HepG2 (cell line): ENCODE results near the gene TEKT5. TPM values are rescaled to one million over a fixed set of nuclear protein-coding genes. Genes with fewer than 3 reads are reported as not detected.

Source experiments
- ATAC-seq: fragments of 200-7000 bp; cut with Tn5 transposase; 3 replicates; pipeline ENCODE4 v1.9.1; 2020; ENCODE audit warnings: mild to moderate bottlenecking, moderate library complexity
- BruUV-seq: library from RNA; stranded (reverse); fragments of 400-500 nt; replicated peaks from 2 replicates; lab custom pipeline; 2021; lab: Mats Ljungman, UMichigan
- CTCF ChIA-PET: fragments of 300-600 bp; formaldehyde crosslinking; extraction: SDS; loops from one replicate; lab custom pipeline; 2021; ENCODE audit warnings: low total read pairs, inconsistent platforms, low intra/inter-chr PET ratio; lab: Yijun Ruan, JAX
- POLR2A ChIA-PET: fragments of 350-600 bp; sonication (Branson Sonifier 250); formaldehyde crosslinking; loops from one replicate; lab custom pipeline; 2020; ENCODE audit warnings: antibody characterized with exemption, inconsistent platforms; lab: Yijun Ruan, JAX
- DNase-seq: peaks from one replicate; pipeline ENCODE4 v3.0.0-alpha.2; 2015; ENCODE audit warnings: low spot score
- FAIRE-seq: peaks from 3 replicates; lab custom pipeline; 2011; peaks lifted over from hg19 to GRCh38; lab: Jason Lieb, UNC
- H2AFZ ChIP-seq: one replicate; pipeline ENCODE4 v1.6.1; 2011; ENCODE audit warnings: low read length, inconsistent platforms
- H3K27ac ChIP-seq: fragments of 300-600 bp; 3 replicates; pipeline ENCODE4 v1.8.0; 2011; ENCODE audit warnings: mixed run types, mild to moderate bottlenecking, mixed read lengths, low read length, inconsistent platforms; ENCODE audit not compliant: insufficient read depth; ENCODE audit errors: extremely low read length
- H3K27me3 ChIP-seq, 2 experiments: fragments of 200-600 bp in 1 of 2; 2 replicates in 1 of 2; 3 replicates in 1 of 2; pipeline versions ENCODE4 v1.6.0 to v1.8.0; 2011; ENCODE audit warnings: low read length in 2 of 2, mild to moderate bottlenecking in 2 of 2, moderate library complexity in 2 of 2, inconsistent platforms in 1 of 2; ENCODE audit not compliant: insufficient read depth in 2 of 2, control insufficient read depth in 1 of 2
- H3K36me3 ChIP-seq, 2 experiments: fragments of 200-600 bp in 1 of 2; replicated peaks in 1 of 2; 2 replicates in 1 of 2; 3 replicates in 1 of 2; pipeline versions ENCODE4 v1.5.1 to v1.8.0; 2011; ENCODE audit warnings: low read length in 2 of 2, inconsistent platforms in 1 of 2; ENCODE audit not compliant: insufficient read depth in 2 of 2, control insufficient read depth in 1 of 2
- H3K4me1 ChIP-seq: 2 replicates; pipeline ENCODE4 v1.5.1; 2012; ENCODE audit warnings: low read length, inconsistent platforms; ENCODE audit not compliant: insufficient read depth
- H3K4me2 ChIP-seq: 2 replicates; pipeline ENCODE4 v1.6.0; 2011; ENCODE audit warnings: low read depth, low read length, inconsistent platforms
- H3K4me3 ChIP-seq, 3 experiments: fragments of 200-600 bp in 1 of 3; sonication (generic), shearing (Covaris generic) in 1 of 3; replicated peaks in 1 of 3; 2 replicates each; pipeline ENCODE4 v1.5.1; 2011 to 2016; ENCODE audit warnings: low read length in 3 of 3, inconsistent platforms in 2 of 3, low read depth in 2 of 3, mild to moderate bottlenecking in 2 of 3, control low read depth in 1 of 3, mixed read lengths in 1 of 3; ENCODE audit not compliant: insufficient read depth in 1 of 3
- H3K79me2 ChIP-seq: one replicate; pipeline ENCODE4 v1.6.1; 2011; ENCODE audit warnings: low read length, inconsistent platforms; ENCODE audit not compliant: insufficient read depth
- H3K9ac ChIP-seq: 2 replicates; pipeline ENCODE4 v1.6.0; 2011; ENCODE audit warnings: mild to moderate bottlenecking, low read depth, low read length, inconsistent platforms; ENCODE audit not compliant: insufficient read depth
- H3K9me3 ChIP-seq: 2 replicates; pipeline ENCODE4 v1.5.1; 2012; ENCODE audit warnings: mild to moderate bottlenecking, low read length
- H4K20me1 ChIP-seq: 2 replicates; pipeline ENCODE4 v1.6.0; 2011; ENCODE audit warnings: inconsistent platforms, mild to moderate bottlenecking, low read length, moderate library complexity; ENCODE audit not compliant: insufficient read depth
- BRF2 ChIP-seq: sonication (generic); formaldehyde crosslinking; IDR thresholded peaks from 2 replicates; pipeline ENCODE4 v1.8.1; 2022; ENCODE audit warnings: mild to moderate bottlenecking, missing genetic modification reagents
- ISL2 ChIP-seq: sonication (generic); formaldehyde crosslinking; IDR thresholded peaks from 2 replicates; pipeline ENCODE4 v1.5.0; 2020; ENCODE audit warnings: missing genetic modification reagents
- NFATC3 ChIP-seq: sonication (generic); formaldehyde crosslinking; IDR thresholded peaks from 2 replicates; pipeline ENCODE4 v1.5.1; 2020; ENCODE audit warnings: mild to moderate bottlenecking, missing genetic modification reagents
- NR2F6 ChIP-seq, 2 experiments: IDR thresholded peaks; 2 replicates each; pipeline ENCODE4 v1.6.1; 2016; ENCODE audit warnings: antibody characterized with exemption in 1 of 2, mild to moderate bottlenecking in 1 of 2
- PREB ChIP-seq: sonication (generic); formaldehyde crosslinking; IDR thresholded peaks from 2 replicates; pipeline ENCODE4 v1.4.0; 2020; ENCODE audit warnings: missing genetic modification reagents
- RARG ChIP-seq: sonication (generic); formaldehyde crosslinking; IDR thresholded peaks from 2 replicates; pipeline ENCODE4 v1.4.0; 2020; ENCODE audit warnings: low read depth, mild to moderate bottlenecking, missing genetic modification reagents
- TOE1 ChIP-seq: sonication (generic); formaldehyde crosslinking; IDR thresholded peaks from 2 replicates; pipeline ENCODE4 v1.4.0; 2020; ENCODE audit warnings: mild to moderate bottlenecking, missing genetic modification reagents
- ZBTB3 ChIP-seq: sonication (generic); formaldehyde crosslinking; IDR thresholded peaks from 2 replicates; pipeline ENCODE4 v1.4.0; 2020; ENCODE audit warnings: low read depth, mild to moderate bottlenecking, moderate library complexity, missing genetic modification reagents, borderline replicate concordance
- ZBTB46 ChIP-seq: sonication (generic); formaldehyde crosslinking; IDR thresholded peaks from 2 replicates; pipeline ENCODE4 v1.4.0; 2020; ENCODE audit warnings: mild to moderate bottlenecking, missing genetic modification reagents, borderline replicate concordance
- ZKSCAN1 ChIP-seq: fragments of 150-350 bp; IDR thresholded peaks from 2 replicates; pipeline ENCODE4 v1.6.1; 2014; ENCODE audit warnings: low read length
- ZNF335 ChIP-seq: sonication (generic); formaldehyde crosslinking; IDR thresholded peaks from 2 replicates; pipeline ENCODE4 v1.4.0; 2020; ENCODE audit warnings: missing genetic modification reagents
- ZNF724P ChIP-seq: sonication (generic); formaldehyde crosslinking; IDR thresholded peaks from 2 replicates; pipeline ENCODE4 v1.8.0; 2022; ENCODE audit warnings: missing genetic modification reagents, borderline replicate concordance
- WGBS: methylation state at CpG from one replicate; pipeline ENCODE4 v1.1.6; 2017; ENCODE audit warnings: low lambda C conversion rate; 5-methylcytosine and 5-hydroxymethylcytosine counted together
- in situ Hi-C: cut with HindIII; loops from 2 replicates; pipeline ENCODE4 v1.10.0; 2017; ENCODE audit warnings: low pct_unique_long_range_greater_than_20kb; ENCODE audit not compliant: extremely low pct_ligation_motif_present
- intact Hi-C: fragments of 100-400 bp; cut with micrococcal nuclease; formaldehyde crosslinking; loops from one replicate; pipeline ENCODE4 v1.10.0; 2022; ENCODE audit not compliant: unreplicated experiment
- polyA plus RNA-seq, 8 experiments: library from polyadenylated mRNA; depleted of rRNA in 3 of 8; stranded (reverse) in 7 of 8; unstranded in 1 of 8; fragments of >200 nt; fragmentation: Illumina TruSeq in 4 of 8; extraction: Trizol in 4 of 8; gene quantifications; 2 replicates each; pipeline versions ENCODE4 v1.2.1 to v1.2.3, GENCODE V29; 2011 to 2016; ENCODE audit warnings: low read depth in 4 of 8, missing spikeins in 1 of 8, mixed read lengths in 1 of 8; ENCODE audit not compliant: insufficient read depth in 1 of 8
- total RNA-seq, 5 experiments: library from RNA; depleted of rRNA; stranded (reverse); fragments of >200 nt; fragmentation: Illumina TruSeq; extraction: Trizol; gene quantifications; 2 replicates each; pipeline ENCODE4 v1.2.3, GENCODE V29; 2016; ENCODE audit warnings: low read depth in 1 of 5
- TF ChIP-seq, protein P1 (sequence below), 2 experiments: IDR thresholded peaks; 2 replicates each; pipeline ENCODE4 v1.6.1; 2011 to 2012; ENCODE audit warnings: low read length in 2 of 2, borderline replicate concordance in 1 of 2, low read depth in 1 of 2, mild to moderate bottlenecking in 1 of 2, moderate library complexity in 1 of 2
- TF ChIP-seq, protein P2 (sequence below): sonication (generic); formaldehyde crosslinking; IDR thresholded peaks from 2 replicates; pipeline ENCODE4 v1.5.1; 2020; ENCODE audit warnings: mild to moderate bottlenecking, missing genetic modification reagents, borderline replicate concordance

TEKT5 gene
- total and polyA plus RNA-seq, 2 of the 13 experiments (the other 11 are each of a cell fraction or from before 2014, with no cell fraction given), result 0.16 TPM; not detected in 1

DNA sequence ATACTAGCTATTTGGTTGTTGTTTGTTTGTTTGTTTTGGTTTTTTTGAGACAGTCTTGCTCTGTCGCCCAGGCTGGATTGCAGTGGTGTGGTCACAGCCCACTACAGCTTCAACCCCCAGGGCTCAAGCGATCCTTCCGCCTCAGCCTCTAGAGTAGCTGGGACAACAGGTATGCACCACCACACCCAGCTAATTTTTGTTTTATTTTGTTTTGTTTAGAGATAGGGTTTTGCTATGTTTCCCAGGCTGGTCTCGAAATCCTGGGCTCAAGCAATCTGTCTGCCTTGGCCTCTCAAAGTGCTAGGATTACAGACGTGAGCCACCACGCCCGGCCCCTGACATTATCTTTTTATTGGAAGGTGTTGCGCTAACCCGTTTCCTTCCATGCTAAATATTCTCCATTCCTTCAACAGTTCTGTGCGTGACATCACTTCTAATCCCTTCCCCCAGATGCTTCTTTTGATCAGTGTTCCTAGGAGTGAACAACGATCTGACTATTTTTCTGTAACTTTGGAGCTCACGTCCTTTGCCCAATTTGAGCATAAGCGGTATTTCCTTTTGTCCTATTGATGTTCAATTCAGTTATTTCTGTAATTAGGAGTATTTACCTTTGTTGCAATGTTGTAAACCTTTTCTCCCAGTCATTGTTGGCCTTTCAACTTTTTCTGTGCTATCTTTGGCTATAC is 84.1 kb downstream of the TEKT5 start:
- Histone ChIP-seq H3K9me3 (no peaks in the 10 kb centered on the region), H3K4me1 (peaks cover 73% of the 10 kb centered on the region), H3K4me2 (peak overlapping the region; percentile 61), H3K4me3 (peak overlapping the region; percentile 0 to 49 (median 3); a peak in 3 of 6 replicates), H3K27ac (peak overlapping the region; percentile 78), H3K27me3 (0 out of 5 replicates have a peak, but pooled peaks cover 0 to 5% of the 10 kb centered on the region in 2 experiments), H3K9ac (peak overlapping the region; percentile 69), H3K36me3 (no peaks in the 10 kb centered on the region), H3K79me2 (no peaks in the 10 kb centered on the region), H2AFZ (peak overlapping the region; percentile 8), H4K20me1 (no peaks in the 10 kb centered on the region)
- WGBS, result 8% methylated on average over 13 of the region's 13 CpGs
- POLR2A ChIA-PET, result interaction anchor here (0.7 to 1.6 kb wide), 9 partner anchors 11 to 133 kb away, joined by 3 to 6 read pairs (median 3); partner anchors contain the start of gene EMP2
- intact Hi-C loops (loop anchor here (1.0 kb wide), 1 partner anchor 9 kb away; no protein-coding TSS in a partner anchor), in situ Hi-C loops (no loop called here)
- FAIRE-seq (peak; percentile 72), ATAC-seq (peak; percentile 72), DNase-seq (peak; percentile 92)
- CTCF ChIA-PET, result no interaction called here
- no TSS peak for BruUV-seq
- TF ChIP-seq ZBTB46 (CRISPR knock-in tag) (no peak), RARG (no peak), PREB (CRISPR knock-in tag) (no peak), ISL2 (CRISPR knock-in tag) (peak; percentile 89), ZNF335 (CRISPR knock-in tag) (no peak), ZNF724P (CRISPR knock-in tag) (no peak), NR2F6 (IDR thresholded peaks at IDR 0.05) (peak; percentile 64; the same call in 1 of the 2 replicates), NR2F6 (CRISPR knock-in tag; IDR thresholded peaks at IDR 0.05) (peak; percentile 86), NFATC3 (CRISPR knock-in tag) (no peak), TOE1 (CRISPR knock-in tag) (no peak), BRF2 (CRISPR knock-in tag) (no peak), ZKSCAN1 (no peak), ZBTB3 (CRISPR knock-in tag) (peak; percentile 47; the same call in 1 of the 2 replicates)
- TF ChIP-seq, protein P1, sequence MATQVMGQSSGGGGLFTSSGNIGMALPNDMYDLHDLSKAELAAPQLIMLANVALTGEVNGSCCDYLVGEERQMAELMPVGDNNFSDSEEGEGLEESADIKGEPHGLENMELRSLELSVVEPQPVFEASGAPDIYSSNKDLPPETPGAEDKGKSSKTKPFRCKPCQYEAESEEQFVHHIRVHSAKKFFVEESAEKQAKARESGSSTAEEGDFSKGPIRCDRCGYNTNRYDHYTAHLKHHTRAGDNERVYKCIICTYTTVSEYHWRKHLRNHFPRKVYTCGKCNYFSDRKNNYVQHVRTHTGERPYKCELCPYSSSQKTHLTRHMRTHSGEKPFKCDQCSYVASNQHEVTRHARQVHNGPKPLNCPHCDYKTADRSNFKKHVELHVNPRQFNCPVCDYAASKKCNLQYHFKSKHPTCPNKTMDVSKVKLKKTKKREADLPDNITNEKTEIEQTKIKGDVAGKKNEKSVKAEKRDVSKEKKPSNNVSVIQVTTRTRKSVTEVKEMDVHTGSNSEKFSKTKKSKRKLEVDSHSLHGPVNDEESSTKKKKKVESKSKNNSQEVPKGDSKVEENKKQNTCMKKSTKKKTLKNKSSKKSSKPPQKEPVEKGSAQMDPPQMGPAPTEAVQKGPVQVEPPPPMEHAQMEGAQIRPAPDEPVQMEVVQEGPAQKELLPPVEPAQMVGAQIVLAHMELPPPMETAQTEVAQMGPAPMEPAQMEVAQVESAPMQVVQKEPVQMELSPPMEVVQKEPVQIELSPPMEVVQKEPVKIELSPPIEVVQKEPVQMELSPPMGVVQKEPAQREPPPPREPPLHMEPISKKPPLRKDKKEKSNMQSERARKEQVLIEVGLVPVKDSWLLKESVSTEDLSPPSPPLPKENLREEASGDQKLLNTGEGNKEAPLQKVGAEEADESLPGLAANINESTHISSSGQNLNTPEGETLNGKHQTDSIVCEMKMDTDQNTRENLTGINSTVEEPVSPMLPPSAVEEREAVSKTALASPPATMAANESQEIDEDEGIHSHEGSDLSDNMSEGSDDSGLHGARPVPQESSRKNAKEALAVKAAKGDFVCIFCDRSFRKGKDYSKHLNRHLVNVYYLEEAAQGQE (IDR thresholded peaks at IDR 0.05; ENCODE audit: borderline replicate concordance in 1 of 2, low read depth in 1 of 2, low read length in 2 of 2), result no peak
- TF ChIP-seq, protein P2, sequence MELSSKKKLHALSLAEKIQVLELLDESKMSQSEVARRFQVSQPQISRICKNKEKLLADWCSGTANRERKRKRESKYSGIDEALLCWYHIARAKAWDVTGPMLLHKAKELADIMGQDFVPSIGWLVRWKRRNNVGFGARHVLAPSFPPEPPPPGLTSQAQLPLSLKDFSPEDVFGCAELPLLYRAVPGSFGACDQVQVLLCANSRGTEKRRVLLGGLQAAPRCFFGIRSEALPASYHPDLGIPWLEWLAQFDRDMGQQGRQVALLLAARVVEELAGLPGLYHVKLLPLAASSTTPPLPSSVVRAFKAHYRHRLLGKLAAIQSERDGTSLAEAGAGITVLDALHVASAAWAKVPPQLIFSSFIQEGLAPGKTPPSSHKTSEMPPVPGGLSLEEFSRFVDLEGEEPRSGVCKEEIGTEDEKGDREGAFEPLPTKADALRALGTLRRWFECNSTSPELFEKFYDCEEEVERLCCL (CRISPR knock-in tag), result no peak
